Activated CD4-positive, alpha-beta T cell treated with anti-CD3 and anti-CD28 coated beads, Interleukin-10, Interleukin-2, amounts not matched to agents 100 ng/mL and 50 ng/mL, durations not matched to agents 16 hours and 8 hours (primary cell): ENCODE results near the gene MED9.

Experiments
- DNase-seq: peaks from one replicate; pipeline ENCODE4 v3.0.0-alpha.2; 2020

MED9 gene

DNA sequence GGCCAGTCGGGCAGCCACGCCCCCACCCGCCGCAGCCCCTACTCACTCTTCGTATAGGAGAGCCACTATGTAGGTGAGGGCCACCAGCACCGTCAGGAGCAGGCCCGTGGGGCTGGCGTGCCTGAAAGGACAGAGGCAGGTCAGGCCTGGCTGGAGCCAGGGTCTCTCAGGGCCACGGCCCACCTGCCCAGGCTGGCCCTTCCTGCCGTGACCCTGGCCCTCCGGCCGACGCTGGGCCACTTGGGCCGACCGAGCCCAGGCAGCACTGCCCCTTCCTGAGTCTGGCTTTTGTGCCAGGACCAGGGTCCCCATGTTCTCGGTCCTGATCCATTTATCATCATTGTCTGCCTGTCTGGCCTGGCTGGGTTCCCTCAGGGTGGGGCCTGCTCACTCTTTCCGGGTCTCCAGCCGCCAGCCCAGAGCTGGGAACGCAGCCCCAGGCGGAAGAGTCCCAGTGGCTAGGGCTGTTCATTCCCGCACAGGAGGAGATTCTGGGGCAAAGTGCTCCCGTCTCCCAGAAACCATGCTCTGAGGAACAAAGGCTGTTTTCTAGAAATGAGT lies 29.5 kb downstream of the MED9 start:
- DNase-seq = no peak

DNA sequence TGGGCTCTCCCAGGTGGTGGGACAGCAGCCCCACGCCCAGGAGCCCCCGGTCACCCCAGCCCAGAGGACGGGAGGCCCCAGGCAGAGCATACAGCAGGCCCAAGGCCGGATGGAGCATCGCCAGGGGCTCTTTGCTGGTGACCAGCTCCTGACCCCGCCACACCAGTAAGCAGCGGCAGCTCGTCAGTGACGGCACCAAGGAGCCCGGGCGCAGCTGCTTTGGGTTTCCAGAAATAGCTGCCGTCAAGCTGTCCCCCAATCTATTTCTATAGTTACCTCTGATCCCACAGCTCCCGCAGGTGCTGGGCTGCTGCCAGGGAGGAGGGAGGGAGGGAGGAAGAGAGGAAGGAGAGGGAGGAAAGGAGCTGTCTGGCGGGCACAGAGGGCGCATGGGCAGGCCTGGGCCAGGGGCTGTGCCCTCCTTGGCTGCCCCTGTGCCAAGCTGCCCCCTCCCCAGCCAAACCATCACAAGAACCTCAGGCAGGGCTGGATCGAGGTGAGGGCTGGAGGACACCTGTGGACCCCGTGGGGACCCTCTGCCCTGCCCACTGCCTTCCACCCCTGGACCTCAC lies 30.2 kb downstream of the MED9 start:
- no peak for DNase-seq

DNA sequence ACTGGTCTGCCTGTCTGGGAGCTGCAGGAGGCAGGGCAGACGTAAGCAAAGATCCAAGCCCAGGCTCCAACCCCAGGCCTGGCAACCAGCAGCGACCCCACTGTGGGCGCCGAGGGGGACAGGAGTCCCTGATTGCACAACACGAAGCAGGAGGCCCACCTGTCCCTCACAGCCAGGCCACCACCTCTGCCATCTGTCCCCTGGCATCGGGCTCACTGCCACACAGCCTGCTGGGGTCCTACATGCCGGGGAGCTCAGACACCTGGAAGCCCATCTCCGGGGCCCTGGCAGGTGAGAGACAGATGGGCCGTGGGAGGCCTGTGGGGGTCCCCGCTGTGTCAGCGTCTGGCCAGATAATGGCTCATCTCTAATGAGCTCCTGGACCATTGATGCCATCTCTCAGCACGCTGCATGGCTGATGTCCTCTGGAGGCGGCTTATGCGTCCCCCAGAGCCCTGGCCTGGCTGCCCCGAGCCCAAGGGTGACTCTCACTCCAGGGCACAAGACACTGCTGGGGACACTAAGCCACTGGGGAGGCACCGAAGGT lies 30.7 kb downstream of the MED9 start:
- no peak for DNase-seq

DNA sequence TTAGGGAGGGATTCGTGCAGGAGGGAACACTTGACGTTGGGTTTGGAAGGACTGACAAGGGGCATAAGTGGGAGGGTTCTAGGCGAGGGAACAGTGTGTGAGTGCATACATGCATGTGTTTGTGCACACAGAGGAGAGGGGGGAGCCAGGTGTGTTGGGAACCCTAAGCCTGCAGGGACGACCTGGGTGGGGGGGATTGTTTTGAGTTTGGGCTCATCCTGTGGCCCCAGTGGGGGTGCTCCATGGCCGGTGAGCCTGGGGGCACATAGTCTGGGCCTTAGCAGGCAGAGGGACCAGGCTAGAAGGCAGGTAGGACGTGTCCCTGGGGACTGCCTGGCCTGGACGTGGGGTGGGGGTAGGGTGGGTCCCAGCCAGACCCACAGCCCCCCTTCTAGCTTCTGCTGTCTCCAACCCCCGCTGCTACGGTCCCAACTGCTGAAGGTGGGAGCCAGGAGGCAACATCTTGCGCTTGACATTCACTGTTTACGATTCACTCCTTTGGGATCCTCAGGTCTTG lies 31.3 kb downstream of the MED9 start:
- DNase-seq = no peak

DNA sequence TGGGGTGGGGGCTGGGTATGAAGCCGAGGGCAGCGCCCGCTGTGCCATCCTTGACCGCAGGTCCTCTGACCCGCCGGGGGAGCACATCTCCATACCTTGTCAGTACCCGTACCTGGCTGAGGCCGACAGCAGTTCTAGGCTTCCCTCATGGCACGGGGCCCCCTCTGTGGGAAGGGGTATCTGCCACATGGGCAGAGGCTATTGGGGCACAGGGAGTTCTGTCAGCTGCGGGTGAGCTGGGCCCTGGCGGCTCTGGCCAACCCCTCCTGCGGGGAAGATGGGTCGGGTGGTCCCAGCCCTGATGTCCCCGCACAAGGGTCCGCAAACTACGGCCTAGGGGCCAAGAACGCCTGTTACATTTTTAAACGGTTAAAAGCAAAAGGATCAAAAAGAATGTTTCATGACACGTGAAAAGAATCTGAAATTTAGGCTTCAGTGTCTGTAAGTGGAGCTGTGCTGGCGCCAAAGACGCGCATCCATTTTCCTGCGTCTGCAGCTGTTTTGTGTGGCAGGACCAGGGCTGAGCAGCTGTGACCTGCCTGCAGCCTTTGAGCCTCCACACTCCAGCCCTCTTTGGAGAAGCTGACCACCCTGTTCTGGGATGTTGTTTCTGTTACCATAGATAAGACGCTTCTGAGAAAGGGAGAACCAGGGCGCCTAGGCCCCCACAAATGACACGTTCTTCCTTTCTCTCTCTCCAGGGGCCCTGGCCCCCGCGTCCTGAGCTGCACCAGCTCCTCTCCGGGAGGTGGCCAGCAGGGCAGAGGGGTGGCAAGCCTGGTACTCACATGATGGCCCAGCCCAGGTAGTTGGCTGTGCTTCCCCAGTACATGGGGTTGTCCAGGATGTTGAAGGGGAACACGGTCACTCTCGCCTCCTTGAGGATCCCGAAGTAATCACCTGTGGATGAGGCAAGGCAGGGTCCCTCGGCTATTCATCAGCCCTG lies 32.1 kb downstream of the MED9 start:
- no peak for DNase-seq

DNA sequence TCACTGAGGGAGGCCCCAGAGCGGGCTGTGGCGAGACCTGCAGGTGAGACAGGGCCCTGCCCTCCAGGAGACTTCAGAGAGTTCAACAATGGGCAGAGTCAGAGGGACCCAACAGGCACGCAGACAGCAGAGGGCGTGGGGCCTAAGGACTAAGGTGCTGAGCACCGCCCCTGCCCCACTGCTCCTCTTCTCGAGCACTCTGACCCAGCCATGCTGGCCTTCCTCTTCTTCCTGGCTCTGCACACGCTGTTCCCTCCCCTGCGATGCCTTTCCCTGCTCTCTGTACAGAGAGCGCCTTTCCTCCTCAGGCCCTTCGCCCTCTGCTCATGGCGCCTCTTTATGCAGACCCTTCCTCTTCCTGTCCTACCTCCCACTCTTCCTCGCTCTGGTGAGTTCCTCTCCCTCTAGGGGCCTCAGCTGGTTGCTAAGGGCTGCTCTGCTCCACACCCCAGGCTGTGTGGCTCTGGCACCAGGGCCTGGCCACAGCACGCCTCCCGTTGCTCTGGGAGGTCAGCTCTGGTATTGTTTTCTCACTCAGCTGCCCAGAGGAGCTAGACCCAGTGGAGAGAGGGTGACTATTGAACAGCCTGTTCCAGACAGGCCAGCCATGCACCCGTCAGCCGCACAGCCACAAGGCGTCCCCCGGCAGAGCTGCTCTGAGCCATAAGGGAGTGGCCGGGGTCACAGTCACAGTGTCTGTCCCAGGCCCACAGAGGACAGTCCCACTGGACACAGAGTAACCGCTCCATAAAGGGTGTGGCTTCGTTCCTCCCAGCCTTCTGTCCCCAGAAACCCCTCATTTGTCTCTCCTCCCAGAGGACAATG lies 33.0 kb downstream of the MED9 start:
- DNase-seq = no peak

DNA sequence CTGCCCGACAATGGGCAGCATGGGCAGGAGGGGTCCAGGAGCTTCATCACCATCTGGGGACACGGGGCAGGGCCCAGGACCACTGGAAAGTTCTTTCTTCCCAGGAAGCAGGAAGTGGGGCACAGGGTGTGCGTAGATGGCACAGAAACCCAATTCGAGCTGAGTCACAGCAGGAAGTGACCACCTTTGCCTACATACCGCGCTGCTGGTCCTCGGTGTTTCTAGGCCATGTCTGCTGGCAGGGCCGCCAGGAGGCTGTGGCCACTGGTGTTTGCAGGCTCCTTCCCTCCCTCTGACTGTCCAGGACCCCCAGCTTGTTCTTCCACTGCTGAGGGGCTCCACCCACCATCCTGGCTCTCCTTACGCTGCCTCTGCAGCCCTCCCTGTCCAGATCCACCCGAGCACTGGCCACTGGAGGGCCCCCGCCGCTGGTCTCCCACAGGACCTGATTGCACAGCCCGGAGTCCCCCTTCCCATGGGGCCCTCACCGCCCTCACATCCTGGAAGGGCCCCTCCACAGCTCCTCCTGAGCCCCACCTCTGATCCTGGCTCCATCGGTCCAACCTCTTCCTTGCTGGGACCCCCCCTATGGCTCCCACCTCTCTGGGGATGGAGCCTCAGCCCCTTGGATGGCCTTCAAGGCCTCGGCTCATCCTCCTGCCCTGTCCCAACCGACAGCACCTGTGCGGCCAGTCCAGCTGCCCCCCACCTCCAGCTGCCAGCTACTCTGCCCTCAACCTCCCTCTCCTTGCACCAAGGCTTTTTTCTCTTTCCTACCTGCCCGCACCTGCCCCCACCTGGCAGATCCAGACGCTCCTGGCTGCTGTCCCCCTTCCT lies 33.9 kb downstream of the MED9 start:
- no peak for DNase-seq

DNA sequence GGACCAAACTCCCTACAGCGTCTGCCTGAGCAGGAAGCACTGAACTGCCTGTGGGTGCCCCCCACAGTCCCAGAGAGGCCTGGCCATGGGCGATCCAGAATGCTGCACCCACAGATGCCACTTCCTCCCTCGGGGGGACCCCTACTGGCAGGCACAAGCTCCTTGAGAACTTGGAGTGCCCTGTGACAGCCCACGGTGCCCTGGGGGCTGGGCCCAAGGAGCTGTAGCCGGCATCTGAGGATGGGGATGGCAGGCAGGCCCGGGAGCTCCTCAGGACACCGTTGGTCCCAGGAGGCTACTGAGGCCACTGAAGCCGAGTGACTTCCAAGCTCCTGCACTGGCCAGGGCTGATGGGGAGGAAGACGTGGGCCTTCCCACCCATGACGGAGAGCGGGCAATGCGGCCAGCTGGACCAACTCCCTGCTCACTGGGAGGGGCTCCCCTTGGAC lies 34.5 kb downstream of the MED9 start:
- DNase-seq = no peak

DNA sequence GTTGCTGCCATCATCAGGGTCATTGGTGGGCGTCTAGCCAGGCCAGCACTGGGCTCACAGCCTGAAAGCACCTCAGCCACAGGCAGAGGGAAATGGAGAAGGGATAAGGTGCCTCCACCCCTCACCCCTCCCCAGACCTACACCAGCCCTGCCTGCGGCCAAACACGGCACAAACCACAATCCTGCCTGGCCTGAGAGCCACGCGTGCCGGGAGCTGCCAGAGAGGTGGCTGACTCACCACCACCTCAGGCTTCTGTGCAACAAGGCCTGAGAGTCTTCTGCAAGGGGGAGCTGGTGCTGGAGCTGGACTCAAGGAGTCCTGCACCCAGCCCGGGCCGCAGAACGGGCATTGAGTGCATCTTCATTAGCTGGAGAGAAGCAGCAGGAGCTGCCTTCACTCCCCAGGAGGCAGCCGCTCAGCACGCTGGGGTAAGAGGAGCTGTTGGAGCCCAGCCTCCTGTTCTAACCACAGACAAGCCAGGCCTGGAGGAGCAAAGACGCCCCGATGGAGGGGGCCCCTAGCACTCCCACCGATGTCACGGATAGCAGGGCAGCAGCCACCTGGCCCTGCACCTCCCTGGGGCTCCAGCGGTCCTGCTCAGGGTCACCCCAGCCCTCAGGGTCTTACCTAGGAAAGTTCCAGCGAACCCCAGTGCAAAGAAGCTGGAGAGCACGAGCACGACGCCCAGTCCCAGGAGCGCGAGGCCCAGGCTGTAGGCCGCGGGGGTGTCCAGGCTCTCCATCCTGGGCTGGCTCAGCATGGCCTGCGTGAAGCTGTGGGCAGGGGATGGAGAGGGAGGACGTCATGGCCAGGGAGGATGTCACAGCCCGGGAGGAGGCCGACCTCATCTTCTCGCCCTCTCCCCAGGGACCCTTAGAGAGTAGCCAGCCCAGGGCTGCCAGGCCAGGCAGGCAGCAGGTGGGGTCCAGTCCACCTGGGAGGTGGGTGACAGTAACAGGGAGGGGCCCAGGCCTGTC lies 35.4 kb downstream of the MED9 start:
- DNase-seq = peak; percentile 10

DNA sequence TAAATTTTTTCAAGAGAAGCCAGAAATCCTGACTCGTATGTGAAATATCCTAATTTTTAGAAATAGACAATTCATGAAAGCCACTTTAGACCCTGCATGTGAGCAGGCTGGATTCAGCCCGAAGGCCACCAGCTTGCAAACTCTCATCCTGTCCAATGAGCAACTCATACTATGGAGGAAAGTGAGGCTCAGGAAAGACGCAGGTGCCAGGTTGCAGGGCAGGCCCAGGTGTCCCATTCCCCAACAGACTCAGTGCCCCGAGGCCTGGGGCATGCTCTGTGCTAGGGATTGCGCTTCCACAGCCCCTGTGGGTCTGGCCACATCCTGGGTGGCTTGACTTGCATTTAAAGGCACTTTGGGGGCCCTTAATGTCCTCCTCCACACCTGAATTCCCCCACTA lies 36.1 kb downstream of the MED9 start:
- no peak for DNase-seq

DNA sequence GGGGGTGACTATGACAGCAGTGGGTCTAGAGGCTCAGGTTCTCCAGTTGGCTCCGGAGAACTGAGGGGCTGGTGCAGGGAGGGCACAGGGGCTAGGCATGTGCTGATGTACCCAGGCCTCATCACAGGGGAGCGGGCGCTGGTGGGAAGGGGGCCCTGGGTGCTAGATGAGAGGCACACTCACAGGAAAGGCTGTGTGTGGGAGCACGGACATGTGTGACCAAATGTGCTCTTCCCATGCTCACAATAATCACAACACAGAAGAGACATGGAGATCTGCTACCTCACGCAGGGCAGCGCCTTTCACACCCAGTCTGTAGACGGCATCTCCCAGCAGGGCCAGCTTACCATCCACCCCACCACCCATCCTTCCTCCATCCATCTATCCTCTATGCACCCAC lies 36.8 kb downstream of the MED9 start:
- DNase-seq = no peak

DNA sequence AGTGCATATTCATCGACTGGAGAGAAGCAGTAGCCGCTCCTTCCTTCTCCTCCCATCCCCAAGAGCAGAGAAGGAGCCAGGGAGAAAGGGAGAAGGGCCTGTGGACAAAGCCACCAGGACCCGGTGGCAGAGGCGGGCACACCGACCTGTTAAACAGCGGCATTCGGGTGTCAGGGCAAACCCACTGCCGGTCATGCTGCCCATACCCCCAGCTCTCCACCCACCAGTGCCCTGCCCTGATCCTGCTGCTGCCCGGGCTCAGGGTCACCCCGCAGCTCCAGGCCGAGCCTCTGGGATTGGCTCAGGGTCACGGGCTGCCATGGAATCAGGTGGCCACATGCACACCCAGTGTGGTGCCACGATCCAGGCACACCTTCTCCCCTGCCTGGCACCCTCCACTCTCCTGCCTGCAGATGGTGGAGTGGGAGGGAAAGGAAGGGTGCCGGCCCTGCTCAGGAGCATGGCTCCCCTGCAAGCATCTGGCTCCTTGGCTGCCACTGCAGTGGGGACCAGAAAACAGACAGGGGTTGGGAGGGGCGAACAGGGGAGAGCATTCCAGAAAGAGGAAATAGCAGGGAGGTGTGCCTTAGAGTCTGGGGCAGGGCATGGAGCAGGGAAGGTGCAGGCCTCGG lies 37.7 kb downstream of the MED9 start:
- DNase-seq = no peak

DNA sequence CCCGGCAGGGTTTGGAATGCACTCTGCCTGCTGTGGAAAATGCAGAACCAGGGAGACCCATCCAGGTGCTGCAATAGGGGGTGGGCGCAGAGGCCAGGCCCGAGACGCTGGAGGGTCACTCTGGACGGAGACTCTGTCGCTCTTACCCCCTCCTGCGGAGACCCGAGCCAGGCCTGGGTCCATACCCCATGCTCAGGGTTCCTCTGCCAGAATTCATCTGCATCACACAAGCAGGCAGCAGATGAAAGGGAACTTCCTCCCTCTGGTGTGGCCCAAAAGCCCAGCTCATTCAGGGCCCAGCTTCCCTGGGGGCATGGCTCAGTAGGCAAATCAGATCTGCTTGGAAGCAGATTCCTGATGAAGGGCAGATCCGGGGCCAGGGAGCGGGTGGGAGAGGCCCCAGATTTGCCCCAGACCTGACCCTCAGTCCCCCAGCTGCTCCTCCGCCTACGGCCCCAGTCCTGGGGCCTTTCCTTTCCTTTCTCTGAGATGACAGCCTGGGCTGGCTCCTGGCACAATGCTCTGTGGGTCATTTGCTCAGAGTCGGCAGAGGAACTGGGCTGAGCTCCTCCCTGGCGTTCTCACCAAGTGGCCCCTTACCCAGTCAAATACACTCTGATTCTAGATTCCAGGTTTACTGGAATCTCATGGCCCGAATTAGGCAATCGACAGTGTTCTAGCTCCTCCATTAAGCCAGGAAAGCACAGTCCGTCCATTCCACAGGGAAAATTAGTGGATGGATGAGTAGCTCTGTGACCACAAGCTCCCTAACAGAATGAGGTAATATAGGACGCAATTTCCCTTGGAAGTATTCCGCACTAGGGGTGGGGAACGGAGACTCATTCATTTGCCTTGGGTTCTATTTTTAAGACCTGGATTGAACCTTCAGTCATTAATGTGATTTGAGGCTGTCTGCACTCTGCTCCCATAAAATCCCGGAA lies 38.5 kb downstream of the MED9 start:
- no peak for DNase-seq

DNA sequence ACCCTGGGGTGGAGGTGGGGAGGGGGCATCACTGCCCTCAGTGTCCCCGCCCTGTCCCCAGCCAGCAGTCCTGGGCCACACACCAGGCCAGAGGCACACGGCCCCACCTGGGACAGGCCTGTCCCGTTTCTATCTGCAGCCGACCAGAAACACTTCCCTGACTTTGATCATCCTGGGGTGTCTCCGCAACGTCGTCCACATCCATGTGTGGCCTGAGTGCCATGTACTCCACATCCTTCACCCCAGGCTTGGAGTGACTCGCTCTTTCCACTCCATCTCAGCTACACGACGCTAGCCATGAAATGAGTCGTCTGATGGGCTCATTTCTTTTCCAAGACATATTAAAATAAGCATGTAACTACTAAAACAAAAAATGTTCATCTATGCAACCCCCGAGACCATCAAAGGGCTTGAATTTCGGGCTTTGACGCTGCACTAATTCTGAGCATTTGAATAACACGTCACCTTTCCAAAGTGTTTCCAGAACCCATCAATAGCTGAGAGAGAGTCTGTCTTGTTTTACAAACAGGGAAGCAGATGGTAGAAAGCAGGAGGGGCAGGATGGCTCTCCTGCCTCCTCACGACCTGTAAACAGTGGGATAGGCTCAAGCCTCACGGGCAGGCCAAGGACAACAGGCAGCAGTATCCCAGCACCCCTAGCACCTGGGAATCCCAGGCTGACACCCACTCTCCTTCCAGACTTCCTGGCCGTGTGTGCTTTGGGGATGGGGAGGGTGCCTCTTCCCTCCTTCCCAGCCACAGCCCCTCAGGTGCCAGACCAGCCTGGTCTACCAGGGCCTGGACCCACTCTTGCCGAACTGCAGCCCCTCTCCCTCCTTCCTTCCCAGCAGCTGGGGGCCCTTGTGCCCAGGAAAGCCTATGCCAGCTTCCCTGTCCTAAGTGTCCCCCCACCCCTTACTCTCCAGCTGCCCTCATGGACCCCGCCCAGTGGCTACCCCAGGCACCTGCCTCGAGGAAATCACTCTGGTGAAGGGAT lies 39.4 kb downstream of the MED9 start:
- DNase-seq = no peak

DNA sequence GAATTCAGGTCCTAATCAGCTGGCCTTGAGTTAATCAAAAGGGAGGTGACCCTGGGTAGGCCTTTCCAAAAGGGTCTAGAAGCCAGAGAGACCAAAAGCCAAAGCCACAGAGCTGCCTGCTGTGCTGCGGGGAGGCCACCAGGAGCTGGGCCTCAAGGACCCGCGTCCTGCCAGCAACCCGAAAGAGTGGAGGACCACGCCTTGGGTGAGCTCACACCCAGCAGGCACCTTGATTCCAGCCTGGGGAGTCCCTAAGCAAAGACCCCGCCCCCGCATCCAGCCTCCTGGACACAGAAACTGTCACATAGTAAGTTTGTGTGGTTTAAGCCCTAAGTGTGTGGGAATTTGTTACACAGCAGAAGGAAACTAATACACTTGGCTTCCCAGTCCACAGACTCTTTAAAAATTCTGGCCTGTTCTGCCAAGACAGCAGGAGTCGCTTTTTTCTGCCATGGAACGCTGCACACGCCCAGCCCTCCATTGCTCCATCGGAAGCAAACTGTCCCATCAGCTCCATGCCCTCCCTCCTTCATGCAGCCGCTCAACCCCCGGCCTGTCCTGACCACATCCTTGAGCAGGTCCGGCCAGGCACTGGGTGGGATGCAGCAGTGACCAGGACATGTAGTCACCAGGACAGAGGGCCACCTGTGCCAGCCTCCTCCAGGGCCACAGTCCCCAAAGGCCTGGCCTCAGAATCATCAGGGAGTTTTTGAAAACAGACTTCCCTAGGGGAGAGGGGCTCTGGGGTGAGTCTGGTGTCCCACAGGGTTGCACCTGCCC lies 40.3 kb downstream of the MED9 start:
- DNase-seq = no peak

DNA sequence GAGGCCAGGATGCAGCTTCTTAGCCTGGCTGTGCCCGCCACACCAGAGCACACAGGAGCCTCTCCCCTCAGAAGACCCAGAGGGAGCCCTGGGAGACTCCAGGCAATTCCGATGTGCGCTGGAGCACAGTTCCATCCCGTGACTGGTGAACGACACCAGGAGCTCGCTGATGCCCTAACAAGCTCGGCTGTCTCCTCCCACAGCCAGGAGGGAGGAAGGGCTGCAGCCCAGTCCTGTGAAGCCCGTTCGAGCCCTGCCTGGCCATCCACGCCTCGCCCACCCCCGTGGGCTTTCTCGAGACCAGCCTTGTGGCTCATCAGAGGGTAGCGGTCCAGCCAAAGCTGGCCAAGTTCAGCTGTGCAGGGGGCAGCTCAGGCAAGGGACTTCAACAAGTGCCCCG lies 41.2 kb downstream of the MED9 start:
- DNase-seq = no peak

DNA sequence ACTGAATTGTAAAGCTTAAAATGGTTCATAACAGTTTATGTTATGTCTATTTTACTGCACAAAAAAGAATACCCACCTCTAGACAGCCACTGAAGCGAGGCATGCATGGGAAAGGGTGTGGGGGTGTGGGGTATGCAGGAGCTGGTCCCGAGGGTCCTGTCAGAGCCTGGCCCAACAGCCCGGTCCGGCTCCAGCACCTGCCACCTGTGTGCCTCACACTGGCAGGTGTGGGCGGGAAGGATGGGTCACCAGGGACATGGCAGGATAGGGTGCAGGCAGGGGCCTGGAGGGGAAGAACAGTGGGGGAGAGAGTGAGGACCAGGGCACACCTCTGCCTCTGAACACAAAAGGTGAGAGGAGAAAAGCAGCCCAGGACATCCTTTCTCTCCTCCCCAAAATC lies 42.2 kb downstream of the MED9 start:
- no peak for DNase-seq
